ENCODE data around the gene VPS51.

The VPS51 gene

DNA sequence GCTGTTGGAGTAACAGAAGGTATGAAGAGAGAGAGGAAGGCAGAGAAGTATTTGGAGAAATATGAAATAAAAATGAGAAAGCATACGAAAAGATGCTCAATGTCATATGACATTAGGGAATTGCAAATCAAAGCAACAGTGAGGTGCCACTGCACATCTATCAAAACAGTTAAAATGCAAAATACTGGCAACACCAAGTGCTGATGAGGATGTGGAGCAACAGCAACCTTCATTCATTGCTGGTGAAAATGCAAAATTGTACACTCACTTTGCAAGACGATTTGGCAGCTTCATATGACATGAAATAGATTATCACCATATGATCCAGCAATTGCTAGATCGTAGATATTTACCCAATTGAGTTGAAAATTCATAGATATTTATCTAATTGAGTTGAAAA, 64.6 kb downstream of the VPS51 start:
- no peak for DNase-seq (ENCODE audit: extremely low read depth in 1 of 2, low read depth in 1 of 2)
